ENCODE measurements around the gene SART3.

Gene SART3

DNA sequence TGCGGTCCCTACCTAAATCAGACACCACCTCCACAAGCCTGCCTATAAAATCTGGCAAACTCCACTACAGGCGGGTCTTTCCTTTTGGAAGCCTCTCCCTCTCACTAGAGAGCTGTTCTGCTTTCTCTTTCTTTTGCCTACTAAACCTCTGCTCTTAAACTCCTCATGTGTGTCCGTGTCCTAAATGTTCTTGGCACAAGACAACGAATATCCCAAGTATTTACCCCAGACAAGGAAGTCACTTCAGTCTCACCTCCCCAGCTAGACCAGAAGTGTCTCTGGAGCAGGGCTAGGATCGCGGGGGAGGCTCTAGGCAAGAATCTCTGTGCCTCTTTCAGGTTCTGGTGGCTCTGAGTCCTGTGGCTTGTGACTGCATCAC, 83.1 kb downstream of the SART3 start:
- no peak overlapping the region for H3K4me3 ChIP-seq (ENCODE audit: low read depth, low read length)
- TF ChIP-seq CTCF (IDR thresholded peaks at IDR 0.05; ENCODE audit: low read depth, low read length): no peak

DNA sequence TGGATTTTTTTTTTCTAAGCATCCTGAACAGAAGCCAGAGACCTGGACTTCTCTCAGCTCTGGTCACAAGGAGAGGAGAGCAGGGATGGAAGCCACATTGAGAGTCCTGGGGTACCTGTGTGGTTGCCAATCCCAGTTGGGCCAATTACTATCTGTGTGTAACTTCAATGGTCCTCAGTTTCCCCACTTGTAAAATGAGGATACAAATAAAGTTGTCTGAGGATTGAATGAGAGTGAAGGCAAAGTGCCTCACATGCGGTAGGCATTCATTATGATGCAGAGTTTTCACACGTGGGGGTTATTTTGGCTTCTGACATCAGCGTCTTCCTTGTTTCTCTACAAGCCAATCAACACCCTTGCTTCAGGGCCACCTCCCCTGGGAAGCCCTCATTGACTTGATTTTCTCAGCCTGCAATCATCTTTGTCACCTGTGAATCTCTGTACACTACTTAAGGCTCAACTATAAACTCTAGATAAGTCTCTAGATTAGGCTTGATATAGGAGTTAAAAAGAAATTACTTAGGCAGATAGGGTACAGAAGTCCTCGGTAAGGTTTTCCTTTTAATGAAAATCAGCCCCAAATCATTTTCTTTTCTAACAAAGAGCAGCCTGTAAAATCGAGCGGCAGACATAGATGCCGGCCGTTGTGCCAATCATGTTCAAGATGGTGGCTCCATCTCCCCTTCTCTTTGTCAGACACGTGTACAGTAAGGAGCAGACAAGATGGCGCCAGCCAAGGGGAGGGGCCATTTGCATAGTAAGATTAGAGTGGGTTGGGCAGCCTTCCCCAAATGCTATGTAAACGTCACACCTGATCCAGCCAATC, 83.7 kb downstream of the SART3 start:
- H3K4me3 ChIP-seq (ENCODE audit: low read depth, low read length): no peak overlapping the region
- no peak for TF ChIP-seq CTCF (IDR thresholded peaks at IDR 0.05; ENCODE audit: low read depth, low read length)

- TF ChIP-seq CTCF (IDR thresholded peaks at IDR 0.05; ENCODE audit: low read depth, low read length): no peak
- H3K4me3 ChIP-seq (ENCODE audit: low read depth, low read length): no peak overlapping the region
These were observed 85.6 kb downstream of the SART3 start for GRCh38 chr12:108475396-108475795.

- TF ChIP-seq CTCF (IDR thresholded peaks at IDR 0.05; ENCODE audit: low read depth, low read length): no peak
- H3K4me3 ChIP-seq (ENCODE audit: low read depth, low read length): no peak overlapping the region
These were observed 87.4 kb downstream of the SART3 start for GRCh38 chr12:108473400-108474055.

All from WI38 (cell line).